A549 (cell line): ENCODE data around the gene ZNF143.

ENCODE experiments used
- CHD2 ChIP-seq: fragments of 150-350 bp; IDR thresholded peaks from 2 replicates; pipeline ENCODE4 v1.6.1; 2014; ENCODE audit warnings: low read length; ENCODE audit not compliant: partially characterized antibody
- FOSL2 ChIP-seq, 2 experiments: fragments of 450-650 bp in 1 of 2; fragments of >200 bp in 1 of 2; sonication (Bioruptor Twin) in 1 of 2; formaldehyde crosslinking; IDR thresholded peaks; 2 replicates each; pipeline versions ENCODE4 v1.5.0 to v1.6.1; 2016 to 2020; ENCODE audit warnings: mild to moderate bottlenecking in 1 of 2, moderate library complexity in 1 of 2
- HEYL ChIP-seq: fragments of 250-450 bp; sonication (Bioruptor Pico); IDR thresholded peaks from 2 replicates; pipeline ENCODE4 v1.8.0; 2021; ENCODE audit warnings: mild to moderate bottlenecking, moderate library complexity
- PHF8 ChIP-seq: fragments of 200-600 bp; sonication (generic); IDR thresholded peaks from 2 replicates; pipeline ENCODE4 v1.6.1; 2016; ENCODE audit warnings: low read depth, mild to moderate bottlenecking, antibody characterized with exemption, moderate library complexity, borderline replicate concordance
- POLR2A ChIP-seq: IDR thresholded peaks from 2 replicates; pipeline ENCODE4 v1.6.1; 2012; ENCODE audit warnings: mild to moderate bottlenecking, low read length
- ZC3H11A ChIP-seq: fragments of 450-650 bp; IDR thresholded peaks from 2 replicates; pipeline ENCODE4 v1.6.1; 2014; ENCODE audit warnings: antibody characterized with exemption, mild to moderate bottlenecking
- TF ChIP-seq, protein P1 (sequence below): fragments of >200 bp; sonication (Bioruptor Twin); formaldehyde crosslinking; IDR thresholded peaks from 3 replicates; pipeline ENCODE4 v1.5.1; 2016
- TF ChIP-seq, protein P2 (sequence below): fragments of 150-350 bp; IDR thresholded peaks from 2 replicates; pipeline ENCODE4 v1.6.1; 2014; ENCODE audit warnings: low read depth, mild to moderate bottlenecking, low read length

DNA sequence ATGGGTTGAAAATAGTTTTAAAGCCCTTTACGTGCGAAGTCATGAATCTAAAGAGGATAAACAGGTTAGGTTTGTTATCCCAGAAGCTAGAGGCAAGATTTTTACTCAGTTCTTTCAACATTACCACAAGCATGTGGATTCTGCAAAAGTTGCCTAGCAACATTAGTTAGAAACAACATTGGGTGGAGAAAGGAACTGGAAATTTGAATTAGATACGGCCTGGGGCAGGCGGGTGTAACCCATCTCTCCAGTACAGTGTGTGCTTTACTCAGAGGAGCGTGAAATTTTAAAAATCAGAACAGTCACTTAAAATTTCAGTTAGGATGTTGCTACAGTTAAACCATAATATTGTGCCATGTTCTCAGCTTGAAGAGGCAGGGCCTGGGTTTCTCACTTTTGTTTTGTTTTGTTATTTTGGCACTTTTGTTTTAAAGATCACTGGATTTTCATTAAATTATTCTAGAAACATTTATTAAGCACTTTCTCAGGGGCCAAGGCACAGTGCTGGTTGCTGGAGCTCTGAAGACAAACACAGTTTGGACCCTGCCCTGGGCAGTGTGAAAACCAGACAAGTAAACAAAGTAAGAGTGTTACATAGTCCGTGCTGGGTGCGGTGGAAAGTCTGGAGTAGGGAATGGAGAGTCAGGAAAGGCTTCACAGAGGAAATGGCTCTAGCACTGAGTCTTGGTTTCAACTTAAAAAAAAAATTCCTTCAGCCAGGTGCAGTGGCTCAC lies 108.2 kb downstream of the ZNF143 start:
- TF ChIP-seq, protein P1, sequence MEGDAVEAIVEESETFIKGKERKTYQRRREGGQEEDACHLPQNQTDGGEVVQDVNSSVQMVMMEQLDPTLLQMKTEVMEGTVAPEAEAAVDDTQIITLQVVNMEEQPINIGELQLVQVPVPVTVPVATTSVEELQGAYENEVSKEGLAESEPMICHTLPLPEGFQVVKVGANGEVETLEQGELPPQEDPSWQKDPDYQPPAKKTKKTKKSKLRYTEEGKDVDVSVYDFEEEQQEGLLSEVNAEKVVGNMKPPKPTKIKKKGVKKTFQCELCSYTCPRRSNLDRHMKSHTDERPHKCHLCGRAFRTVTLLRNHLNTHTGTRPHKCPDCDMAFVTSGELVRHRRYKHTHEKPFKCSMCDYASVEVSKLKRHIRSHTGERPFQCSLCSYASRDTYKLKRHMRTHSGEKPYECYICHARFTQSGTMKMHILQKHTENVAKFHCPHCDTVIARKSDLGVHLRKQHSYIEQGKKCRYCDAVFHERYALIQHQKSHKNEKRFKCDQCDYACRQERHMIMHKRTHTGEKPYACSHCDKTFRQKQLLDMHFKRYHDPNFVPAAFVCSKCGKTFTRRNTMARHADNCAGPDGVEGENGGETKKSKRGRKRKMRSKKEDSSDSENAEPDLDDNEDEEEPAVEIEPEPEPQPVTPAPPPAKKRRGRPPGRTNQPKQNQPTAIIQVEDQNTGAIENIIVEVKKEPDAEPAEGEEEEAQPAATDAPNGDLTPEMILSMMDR = no peak
- TF ChIP-seq POLR2A = no peak
- TF ChIP-seq ZC3H11A = no peak
- 0 out of 2 replicates have a peak, but pooled peaks have one; percentile 41 for TF ChIP-seq HEYL (CRISPR knock-in tag)
- TF ChIP-seq PHF8 = no peak
- TF ChIP-seq, protein P2, sequence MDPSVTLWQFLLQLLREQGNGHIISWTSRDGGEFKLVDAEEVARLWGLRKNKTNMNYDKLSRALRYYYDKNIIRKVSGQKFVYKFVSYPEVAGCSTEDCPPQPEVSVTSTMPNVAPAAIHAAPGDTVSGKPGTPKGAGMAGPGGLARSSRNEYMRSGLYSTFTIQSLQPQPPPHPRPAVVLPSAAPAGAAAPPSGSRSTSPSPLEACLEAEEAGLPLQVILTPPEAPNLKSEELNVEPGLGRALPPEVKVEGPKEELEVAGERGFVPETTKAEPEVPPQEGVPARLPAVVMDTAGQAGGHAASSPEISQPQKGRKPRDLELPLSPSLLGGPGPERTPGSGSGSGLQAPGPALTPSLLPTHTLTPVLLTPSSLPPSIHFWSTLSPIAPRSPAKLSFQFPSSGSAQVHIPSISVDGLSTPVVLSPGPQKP = no peak
- no peak for TF ChIP-seq FOSL2 (IDR thresholded peaks at IDR 0.05)
- TF ChIP-seq FOSL2 (CRISPR knock-in tag; IDR thresholded peaks at IDR 0.05) = no peak
- TF ChIP-seq CHD2 = no peak
